Lower leg skin (tissue), 4 donors: ENCODE results near the gene PRKCQ. TPM values are rescaled to one million over a fixed set of nuclear protein-coding genes. Genes with fewer than 3 reads are reported as not detected.

Experiments used
- DNase-seq, 2 donors: peaks; one replicate each; pipeline ENCODE4 v3.0.0-alpha.2; 2019; ENCODE audit warnings: low spot score in 2 of 2
- H3K4me3 ChIP-seq: fragments of 200-600 bp; sonication (generic); 2 replicates; pipeline ENCODE4 v1.5.1; 2017; ENCODE audit warnings: mild to moderate bottlenecking, low read depth; ENCODE audit not compliant: poor library complexity, severe bottlenecking
- CTCF ChIP-seq, 3 donors: fragments of 450-650 bp; IDR thresholded peaks; one replicate each; pipeline ENCODE4 v1.5.1; 2016; ENCODE audit warnings: antibody characterized with exemption in 3 of 3, mild to moderate bottlenecking in 3 of 3, moderate library complexity in 2 of 3
- POLR2A ChIP-seq, 2 donors: fragments of 450-650 bp; IDR thresholded peaks; one replicate each; pipeline ENCODE4 v1.6.1; 2016 to 2017; ENCODE audit warnings: antibody characterized with exemption in 2 of 2, mild to moderate bottlenecking in 1 of 2, moderate library complexity in 1 of 2
- WGBS, 2 donors: methylation state at CpG; one replicate each; pipeline ENCODE4 v1.1.5; 2018; 5-methylcytosine and 5-hydroxymethylcytosine counted together
- intact Hi-C: fragments of 100-400 bp; cut with DNase I; formaldehyde crosslinking; loops from one replicate; pipeline ENCODE4 v1.15.0; 2023; ENCODE audit warnings: low total_unique reads
- total RNA-seq, 4 donors: library from RNA; depleted of rRNA; stranded (reverse); fragments of >200 nt; gene quantifications; one replicate each; pipeline ENCODE4 v1.1.0, GENCODE V29; 2016

PRKCQ gene
- total RNA-seq, 4 donors from 2014 or later = 0.06 to 0.17 TPM; not detected in 2

- WGBS, 2 donors = 87 to 88% methylated on average over 9 of the region's 9 CpGs
- no peak for TF ChIP-seq POLR2A (IDR thresholded peaks at IDR 0.05)
- TF ChIP-seq CTCF (IDR thresholded peaks at IDR 0.05) = no peak
- intact Hi-C loops = no loop called here
- DNase-seq = no peak
- no peak overlapping the region for H3K4me3 ChIP-seq
Observed at GRCh38 chr10:6601246-6601805, 21.2 kb upstream of the PRKCQ start.

GRCh38 chr10:6600224-6600987 lies 20.3 kb upstream of the PRKCQ start:
- intact Hi-C loops = no loop called here
- no peak for TF ChIP-seq POLR2A (IDR thresholded peaks at IDR 0.05)
- no peak for TF ChIP-seq CTCF (IDR thresholded peaks at IDR 0.05)
- DNase-seq = no peak
- WGBS, 2 donors = 68 to 74% methylated on average over 7 of the region's 7 CpGs
- no peak overlapping the region for H3K4me3 ChIP-seq

- TF ChIP-seq POLR2A (IDR thresholded peaks at IDR 0.05) (no peak), CTCF (IDR thresholded peaks at IDR 0.05) (no peak)
- WGBS, 2 donors = 88 to 90% methylated on average over 1 of the region's 1 CpG
- DNase-seq = no peak
- intact Hi-C loops = no loop called here
- no peak overlapping the region for H3K4me3 ChIP-seq
Observed at GRCh38 chr10:6598679-6599078, 18.6 kb upstream of the PRKCQ start.

- TF ChIP-seq CTCF (IDR thresholded peaks at IDR 0.05) (no peak), POLR2A (IDR thresholded peaks at IDR 0.05) (no peak)
- H3K4me3 ChIP-seq = no peak overlapping the region
- DNase-seq = no peak
- intact Hi-C loops = no loop called here
- WGBS, 2 donors = 68 to 85% methylated on average over 5 of the region's 5 CpGs
Observed at GRCh38 chr10:6597478-6597877, 17.4 kb upstream of the PRKCQ start.

- 77 to 85% methylated on average over 4 of the region's 4 CpGs for WGBS, 2 donors
- no peak overlapping the region for H3K4me3 ChIP-seq
- intact Hi-C loops = no loop called here
- TF ChIP-seq POLR2A (IDR thresholded peaks at IDR 0.05) (no peak), CTCF (IDR thresholded peaks at IDR 0.05) (no peak)
- DNase-seq = no peak
Observed at GRCh38 chr10:6595499-6595898, 15.4 kb upstream of the PRKCQ start.
